HG03060 (cell line): ENCODE measurements around the gene S100A8.

Source experiments
- ATAC-seq: cut with Tn5 transposase; IDR thresholded peaks from one replicate; pipeline ENCODE4 v1.9.1; 2021; ENCODE audit warnings: low read depth, moderate number of reproducible peaks; ENCODE audit not compliant: unreplicated experiment

Gene S100A8

DNA sequence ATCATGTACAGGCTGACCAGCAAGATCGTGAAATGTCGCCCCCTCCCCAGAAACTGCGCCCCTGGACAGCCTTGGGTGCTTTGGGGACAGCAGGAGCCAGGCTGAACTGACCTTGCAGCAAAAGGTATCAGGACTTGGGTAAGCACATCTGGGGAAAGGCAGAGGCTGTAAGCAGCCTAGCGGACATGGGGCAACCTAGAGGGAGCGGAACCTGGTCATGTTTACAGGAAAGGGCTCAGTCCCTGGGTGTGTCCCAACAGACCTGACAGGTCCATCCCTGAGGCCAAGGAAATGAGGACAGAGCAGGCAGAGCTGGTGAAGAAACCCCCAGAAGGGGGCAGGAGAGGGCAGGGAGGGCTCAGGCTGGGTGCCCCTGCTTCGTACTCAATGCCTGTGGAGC lies 3.1 kb upstream of the S100A8 start:
- ATAC-seq = no peak

- no peak for ATAC-seq
Observed at GRCh38 chr1:153392822-153393221, 1.9 kb upstream of the S100A8 start.

- no peak for ATAC-seq
Observed at GRCh38 chr1:153392258-153392657, 1.4 kb upstream of the S100A8 start.

DNA sequence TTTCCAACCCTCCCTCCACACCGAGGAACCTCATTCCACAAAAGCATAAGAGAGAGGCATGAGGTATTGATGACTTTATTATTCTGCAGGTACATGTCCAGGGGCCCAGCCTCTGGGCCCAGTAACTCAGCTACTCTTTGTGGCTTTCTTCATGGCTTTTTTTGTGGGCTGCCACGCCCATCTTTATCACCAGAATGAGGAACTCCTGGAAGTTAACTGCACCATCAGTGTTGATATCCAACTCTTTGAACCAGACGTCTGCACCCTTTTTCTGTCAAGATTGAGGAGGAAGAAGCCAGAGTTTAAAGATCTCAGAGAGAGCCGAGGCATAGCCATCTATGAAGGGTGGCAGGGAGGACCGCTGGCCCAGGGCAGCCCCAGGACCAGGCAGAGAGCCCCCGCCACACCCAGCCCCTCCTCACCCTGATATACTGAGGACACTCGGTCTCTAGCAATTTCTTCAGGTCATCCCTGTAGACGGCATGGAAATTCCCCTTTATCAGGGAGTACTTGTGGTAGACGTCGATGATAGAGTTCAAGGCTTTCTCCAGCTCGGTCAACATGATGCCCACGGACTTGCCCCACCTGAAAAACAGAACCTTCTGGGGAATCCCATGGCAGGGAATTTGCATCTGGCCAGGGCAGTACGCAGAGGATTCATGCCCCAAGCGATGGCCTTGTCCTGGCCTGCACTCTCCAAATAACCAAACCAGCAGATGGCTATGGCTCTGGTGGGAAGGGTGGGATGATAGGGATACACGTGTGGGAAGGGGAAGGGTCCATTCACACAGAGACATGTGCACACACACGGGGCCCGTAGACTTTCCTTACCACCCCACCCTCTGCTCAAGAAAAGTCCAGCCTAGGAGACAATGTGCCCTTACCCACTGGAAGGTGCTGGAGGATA lies 647 bp downstream of the S100A8 start:
- no peak for ATAC-seq

DNA sequence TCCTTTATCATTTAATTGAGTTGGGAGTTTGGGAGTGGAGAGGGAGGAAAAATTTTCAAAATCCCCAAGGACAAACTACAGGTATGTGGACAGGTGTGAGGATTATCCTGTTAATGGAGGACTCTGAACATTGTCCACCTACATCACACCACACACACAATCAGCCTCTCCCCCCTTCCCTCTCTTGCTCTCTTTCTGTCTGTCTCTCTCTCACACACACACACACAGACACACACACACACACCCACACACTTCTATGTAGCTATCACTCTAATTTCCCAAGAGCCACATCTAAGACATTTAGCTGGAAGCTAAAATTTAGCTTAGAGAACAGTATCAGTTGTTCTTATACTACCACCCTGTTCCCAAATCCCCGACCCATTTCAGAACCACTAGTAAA lies 1.5 kb downstream of the S100A8 start:
- ATAC-seq = no peak

- no peak for ATAC-seq
Observed at GRCh38 chr1:153387785-153388184, 3.1 kb downstream of the S100A8 start.

GRCh38 chr1:153387001-153387400 lies 3.9 kb downstream of the S100A8 start:
- ATAC-seq = no peak

- ATAC-seq = no peak
Observed at GRCh38 chr1:153386500-153386901, 4.4 kb downstream of the S100A8 start.

DNA sequence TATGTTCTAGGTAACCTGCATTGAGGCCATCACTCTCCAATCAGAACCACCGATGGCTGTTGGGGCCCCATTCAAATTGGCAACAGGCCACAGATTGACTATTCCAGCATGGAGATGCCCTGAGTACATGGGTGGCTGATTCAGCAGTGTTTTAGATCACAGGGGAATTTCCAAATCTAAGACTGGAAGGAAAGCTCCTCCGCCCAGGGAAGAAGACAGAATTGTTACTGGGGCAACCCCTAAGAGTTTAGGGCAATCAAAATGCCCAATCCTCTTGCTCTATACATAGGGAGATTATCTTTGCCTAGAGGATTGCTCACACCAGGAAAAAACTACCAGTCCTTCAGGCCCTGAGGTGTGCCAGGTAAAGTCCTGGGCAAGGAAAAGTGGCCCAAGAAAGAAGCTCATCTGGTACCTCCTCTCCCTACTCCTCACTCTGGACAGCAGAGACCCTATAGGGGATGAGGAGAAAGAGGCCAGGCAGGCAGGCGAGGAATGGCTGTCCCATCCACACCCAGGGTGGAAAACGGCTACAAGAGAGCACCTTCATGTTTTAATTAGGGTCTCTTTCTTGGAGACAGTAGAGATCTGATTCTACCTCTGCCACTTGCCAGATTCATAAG lies 5.8 kb downstream of the S100A8 start:
- no peak for ATAC-seq

DNA sequence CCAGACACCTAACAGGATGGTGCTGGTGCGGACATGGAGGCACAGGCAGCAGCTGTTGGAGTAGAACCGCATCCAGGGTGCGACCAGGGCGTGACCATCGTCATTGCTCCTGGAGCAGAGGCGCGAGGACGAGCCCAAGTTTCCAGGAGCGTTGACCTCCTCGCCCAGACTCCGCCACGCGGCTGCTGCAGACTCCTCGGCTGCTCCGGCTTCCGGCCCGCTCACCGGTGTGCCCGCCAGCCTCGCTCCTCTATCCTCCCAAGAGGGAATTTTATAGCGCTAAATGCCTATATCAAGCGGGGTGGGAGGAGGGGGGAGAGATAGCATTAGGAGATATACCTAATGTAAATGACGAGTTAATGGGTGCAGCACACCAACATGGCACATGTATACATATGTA lies 10.2 kb downstream of the S100A8 start:
- ATAC-seq = no peak

DNA sequence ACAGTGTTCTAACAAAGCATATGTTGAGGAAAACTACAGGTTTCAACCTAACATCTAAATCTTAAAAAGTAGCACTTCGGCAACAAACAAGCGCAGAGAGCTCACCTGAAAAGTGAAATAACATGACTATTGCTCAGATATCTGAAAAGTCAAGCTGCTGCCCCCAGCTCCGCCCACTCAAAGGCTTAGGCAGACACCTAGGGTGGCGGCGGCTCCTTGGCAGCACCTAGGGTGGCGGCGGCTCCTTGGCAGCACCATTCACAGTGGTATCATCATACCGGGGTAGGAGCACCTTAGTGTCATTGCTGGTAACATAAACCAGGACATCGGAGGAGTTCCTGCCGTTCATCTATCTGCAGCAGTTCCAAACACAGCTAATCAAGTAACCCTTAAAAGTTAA lies 11.3 kb downstream of the S100A8 start:
- ATAC-seq = no peak

DNA sequence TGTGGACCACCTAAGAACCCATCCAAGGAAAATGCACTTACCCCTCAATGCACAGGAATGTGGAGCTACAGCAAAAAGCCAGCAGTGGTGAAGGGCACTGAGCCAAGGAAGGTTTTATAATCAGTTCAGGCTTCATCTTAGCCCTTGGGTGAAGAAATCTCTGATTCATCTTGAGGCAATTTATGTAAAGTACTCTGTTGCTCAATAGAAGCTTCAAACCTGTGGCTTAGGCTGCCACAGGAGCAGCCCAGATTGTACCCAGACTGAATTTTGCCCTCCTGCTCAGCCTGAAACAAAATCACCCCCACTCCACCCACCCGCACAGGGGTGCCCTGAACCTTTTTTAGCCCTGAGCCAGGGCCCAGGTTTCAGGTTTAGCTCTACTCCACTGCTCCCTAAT lies 15.4 kb downstream of the S100A8 start, which contains the start of gene S100A12:
S100A12 (minus strand) TSS at position 111 of the 400 bp plus-strand sequence. CDS start 1,029 bp downstream, outside the sequence.
- ATAC-seq = no peak

- no peak for ATAC-seq
Observed at GRCh38 chr1:153374071-153374470, 16.8 kb downstream of the S100A8 start.

DNA sequence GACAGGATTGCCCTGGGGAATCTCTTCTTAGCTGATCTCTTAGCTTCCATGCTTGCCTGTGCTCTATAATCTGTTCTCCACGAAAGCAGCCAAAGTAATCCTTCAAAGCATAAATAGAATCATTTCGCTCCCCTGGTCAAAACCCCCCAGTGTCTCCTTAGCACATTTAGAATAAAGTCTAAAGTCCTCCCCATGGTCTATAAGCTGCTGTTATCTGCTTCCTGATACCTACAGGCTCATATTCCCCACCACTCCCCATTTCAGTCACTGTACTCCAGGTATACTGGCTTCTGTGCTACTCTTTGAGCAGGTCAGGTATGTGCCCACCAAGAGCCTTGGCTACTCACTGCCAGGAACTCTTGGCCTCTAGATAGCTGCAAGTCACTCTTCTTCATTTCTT lies 18.3 kb downstream of the S100A8 start:
- ATAC-seq = no peak

- ATAC-seq = no peak
Observed at GRCh38 chr1:153371231-153371630, 19.6 kb downstream of the S100A8 start.

- ATAC-seq = no peak
Observed at GRCh38 chr1:153370146-153370545, 20.7 kb downstream of the S100A8 start.

- no peak for ATAC-seq
Observed at GRCh38 chr1:153368495-153368894, 22.4 kb downstream of the S100A8 start.

DNA sequence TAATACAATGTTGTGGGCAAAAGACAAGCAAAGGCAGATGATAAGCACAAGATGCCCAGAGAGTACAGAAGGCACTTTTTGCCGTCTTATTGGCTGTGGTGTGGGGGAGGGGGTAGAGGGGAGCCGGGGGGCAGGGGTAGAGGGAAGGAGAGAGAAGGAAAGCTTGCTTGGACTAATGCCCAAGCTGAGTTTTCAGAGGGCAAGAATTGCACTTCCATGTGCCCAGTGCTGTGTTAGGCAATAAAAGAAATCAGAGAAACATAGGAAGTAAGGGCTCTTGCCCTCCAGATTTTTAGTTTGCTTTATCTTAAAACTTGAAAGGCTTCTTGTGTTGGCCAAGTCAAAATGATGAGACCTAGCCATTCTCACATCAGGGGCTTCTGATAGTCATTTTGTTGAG lies 23.8 kb downstream of the S100A8 start:
- no peak for ATAC-seq

GRCh38 chr1:153366261-153366660 lies 24.6 kb downstream of the S100A8 start:
- no peak for ATAC-seq

- ATAC-seq = no peak
Observed at GRCh38 chr1:153365696-153366095, 25.2 kb downstream of the S100A8 start.

GRCh38 chr1:153364766-153365666 lies 25.9 kb downstream of the S100A8 start:
- no peak for ATAC-seq
